Cardiac muscle cell (in vitro differentiated cells and primary cell): ENCODE data around the gene RIC8B. TPM values are rescaled to one million over a fixed set of nuclear protein-coding genes. Genes with fewer than 3 reads are reported as not detected.
"Not testable (repeated sequence)": the region's sequence is repeated elsewhere in the genome, so short reads cannot be mapped to it uniquely, and the experiment has no call there.

Experiments
- DNase-seq, 2 donors: peaks; one replicate each; pipeline versions ENCODE4 v3.0.0 to v3.0.0-alpha.2; 2010 to 2017; ENCODE audit warnings: low read depth in 1 of 2, low spot score in 1 of 2
- H3K27ac ChIP-seq: fragments of 200-600 bp; sonication (generic); 2 replicates; pipeline ENCODE4 v1.5.1; 2016
- H3K27me3 ChIP-seq: fragments of 200-600 bp; sonication (generic); 2 replicates; pipeline ENCODE4 v1.6.0; 2016; ENCODE audit warnings: control low read depth
- H3K36me3 ChIP-seq: fragments of 200-600 bp; sonication (generic); 2 replicates; pipeline ENCODE4 v1.5.1; 2016; ENCODE audit warnings: control low read depth
- H3K4me1 ChIP-seq: fragments of 200-600 bp; sonication (generic); 2 replicates; pipeline ENCODE4 v1.8.1; 2017; ENCODE audit warnings: low read depth, mild to moderate bottlenecking, mixed run types
- H3K4me3 ChIP-seq: fragments of 200-600 bp; sonication (generic); 2 replicates; pipeline ENCODE4 v1.5.1; 2016; ENCODE audit warnings: mild to moderate bottlenecking
- H3K9me3 ChIP-seq: fragments of 200-600 bp; sonication (generic); 2 replicates; pipeline ENCODE4 v1.5.1; 2017; ENCODE audit warnings: low read depth, mild to moderate bottlenecking, control low read depth
- CTCF ChIP-seq: IDR thresholded peaks from 2 replicates; pipeline ENCODE4 v1.5.1; 2012; ENCODE audit warnings: low read depth, mild to moderate bottlenecking, low read length
- polyA plus RNA-seq: library from polyadenylated mRNA; unstranded; fragments of >200 nt; fragmentation: Nextera tagmentation; extraction: Ambion mirVana; gene quantifications from 2 replicates; pipeline ENCODE4 v1.2.1, GENCODE V29; 2016
- total RNA-seq: library from RNA; depleted of rRNA; stranded (reverse); fragments of >200 nt; gene quantifications from 2 replicates; pipeline ENCODE4 v1.2.3, GENCODE V29; 2016

The RIC8B gene
- total and polyA plus RNA-seq, 2 experiments from 2014 or later: 15.7 to 16.6 TPM

- DNase-seq: peak; percentile 24 to 36
- TF ChIP-seq CTCF: no peak
- H3K4me1 ChIP-seq: peaks cover 6% of the 10 kb centered on the region
- H3K27ac ChIP-seq: no peak overlapping the region
- no peak overlapping the region for H3K4me3 ChIP-seq
- no peaks in the 10 kb centered on the region for H3K36me3 ChIP-seq
- H3K9me3 ChIP-seq: no peaks in the 10 kb centered on the region
- H3K27me3 ChIP-seq: no peaks in the 10 kb centered on the region
These were observed 143.0 kb downstream of the RIC8B start for GRCh38 chr12:106917503-106917902.

- Histone ChIP-seq H3K27me3 (no peaks in the 10 kb centered on the region), H3K36me3 (no peaks in the 10 kb centered on the region), H3K4me3 (no peak overlapping the region), H3K9me3 (no peaks in the 10 kb centered on the region), H3K27ac (no peak overlapping the region), H3K4me1 (peaks cover 6% of the 10 kb centered on the region)
- DNase-seq: peak; percentile 30 to 67
- peak; percentile 59 for TF ChIP-seq CTCF
These were observed 144.3 kb downstream of the RIC8B start for GRCh38 chr12:106918746-106919145.

DNA sequence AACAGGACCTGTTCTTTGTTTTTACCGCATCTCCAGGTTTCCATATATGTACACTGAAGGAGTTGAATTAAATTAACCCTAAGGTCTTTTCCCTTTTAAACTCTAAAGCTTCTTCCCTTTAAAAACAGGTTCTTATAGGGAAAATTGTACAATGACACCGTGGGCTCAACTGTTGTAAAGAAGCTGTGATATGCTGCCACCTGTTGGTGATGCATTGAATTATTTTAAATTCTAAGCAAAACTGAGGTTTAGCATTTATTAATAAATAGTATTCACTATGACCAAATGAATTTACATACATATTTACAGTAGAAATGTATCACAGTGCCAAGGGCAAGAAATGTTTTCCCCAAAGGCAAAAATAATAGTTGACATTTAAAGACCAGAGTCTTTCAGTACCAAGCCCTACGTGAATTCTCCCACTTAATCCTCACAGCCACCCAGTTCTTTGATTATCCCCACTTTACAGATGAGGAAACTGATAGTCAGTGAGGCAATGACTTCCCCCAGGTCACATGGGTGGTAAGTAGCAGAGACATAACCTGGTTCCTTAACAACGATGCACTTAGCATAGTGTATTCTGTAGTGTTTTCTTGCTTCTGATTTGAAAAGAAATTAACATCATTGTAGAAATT, 145.5 kb downstream of the RIC8B start:
- TF ChIP-seq CTCF: peak; percentile 64
- no peaks in the 10 kb centered on the region for H3K36me3 ChIP-seq
- H3K27me3 ChIP-seq: no peaks in the 10 kb centered on the region
- DNase-seq: peak; percentile 64 to 74
- H3K27ac ChIP-seq: no peak overlapping the region
- H3K4me1 ChIP-seq: peaks cover 6% of the 10 kb centered on the region
- H3K9me3 ChIP-seq: no peaks in the 10 kb centered on the region
- no peak overlapping the region for H3K4me3 ChIP-seq

- not testable (repeated sequence) for H3K27ac ChIP-seq, H3K36me3 ChIP-seq, H3K9me3 ChIP-seq, H3K4me3 ChIP-seq, H3K27me3 ChIP-seq, DNase-seq, H3K4me1 ChIP-seq
These were observed 147.5 kb downstream of the RIC8B start for GRCh38 chr12:106921976-106922375.

DNA sequence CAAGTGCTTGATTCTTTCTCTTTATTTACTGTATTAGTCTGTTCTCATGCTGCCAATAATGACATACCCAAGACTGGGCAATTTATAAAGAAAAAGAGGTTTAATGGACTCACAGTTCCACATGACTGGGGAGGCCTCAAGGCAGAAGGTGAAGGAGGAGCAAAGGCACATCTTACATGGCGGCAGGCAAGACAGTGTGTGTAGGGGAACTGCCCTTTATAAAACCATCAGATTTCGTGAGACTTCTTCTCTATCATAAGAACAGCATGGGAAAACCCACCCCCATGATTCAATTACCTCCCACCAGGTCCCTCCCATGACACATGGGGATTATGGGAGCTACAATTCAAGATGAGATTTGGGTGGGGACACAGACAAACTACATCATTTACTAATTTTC, 149.1 kb downstream of the RIC8B start:
- not testable (repeated sequence) for H3K4me3 ChIP-seq, H3K27ac ChIP-seq, DNase-seq, H3K27me3 ChIP-seq, H3K36me3 ChIP-seq, H3K9me3 ChIP-seq, H3K4me1 ChIP-seq

- H3K4me1 ChIP-seq: no peaks in the 10 kb centered on the region
- H3K27me3 ChIP-seq: no peaks in the 10 kb centered on the region
- DNase-seq: peak in 1 of 2 donors; percentile 14
- no peak overlapping the region for H3K4me3 ChIP-seq
- TF ChIP-seq CTCF: no peak
- H3K27ac ChIP-seq: no peak overlapping the region
- H3K9me3 ChIP-seq: no peaks in the 10 kb centered on the region
- no peaks in the 10 kb centered on the region for H3K36me3 ChIP-seq
These were observed 149.9 kb downstream of the RIC8B start for GRCh38 chr12:106924268-106924861.
